Loucy (cell line): ENCODE results near the gene GPX7.

Source experiments
- H2AFZ ChIP-seq: fragments of 200-600 bp; sonication (generic); 2 replicates; pipeline ENCODE4 v1.6.0; 2016; ENCODE audit warnings: antibody characterized with exemption, mild to moderate bottlenecking, low read length, moderate library complexity
- H3F3A ChIP-seq: fragments of 200-600 bp; 2 replicates; pipeline ENCODE4 v1.6.0; 2016; ENCODE audit warnings: antibody characterized with exemption, low read depth, mild to moderate bottlenecking
- H3K27me3 ChIP-seq: fragments of 200-600 bp; sonication (generic); 2 replicates; pipeline ENCODE4 v1.6.1; 2014; ENCODE audit warnings: low read length, mild to moderate bottlenecking; ENCODE audit not compliant: insufficient read depth, poor library complexity, severe bottlenecking
- H3K36me3 ChIP-seq: fragments of 200-600 bp; sonication (generic); 2 replicates; pipeline ENCODE4 v1.6.1; 2016; ENCODE audit warnings: low read length; ENCODE audit not compliant: insufficient read depth
- H3K4me1 ChIP-seq: fragments of 200-600 bp; sonication (generic); 2 replicates; pipeline ENCODE4 v1.5.1; 2014; ENCODE audit warnings: low read length, mild to moderate bottlenecking; ENCODE audit not compliant: insufficient read depth, poor library complexity, severe bottlenecking
- H3K4me2 ChIP-seq: fragments of 200-600 bp; sonication (generic); 2 replicates; pipeline ENCODE4 v1.6.0; 2014; ENCODE audit warnings: antibody characterized with exemption, low read length, low read depth, mild to moderate bottlenecking; ENCODE audit not compliant: poor library complexity, severe bottlenecking
- H3K4me3 ChIP-seq: fragments of 200-600 bp; sonication (generic); 2 replicates; pipeline ENCODE4 v1.5.1; 2014; ENCODE audit warnings: low read length, mild to moderate bottlenecking, mixed read lengths; ENCODE audit not compliant: poor library complexity, severe bottlenecking
- H3K79me2 ChIP-seq: fragments of 200-600 bp; sonication (generic); 2 replicates; pipeline ENCODE4 v1.6.1; 2014; ENCODE audit warnings: low read length; ENCODE audit not compliant: insufficient read depth
- H3K9ac ChIP-seq: fragments of 200-600 bp; sonication (generic); 2 replicates; pipeline ENCODE4 v1.6.0; 2014; ENCODE audit warnings: mild to moderate bottlenecking, low read depth, low read length, moderate library complexity; ENCODE audit not compliant: poor library complexity, severe bottlenecking
- H3K9me2 ChIP-seq: fragments of 200-600 bp; sonication (generic); replicated peaks from 2 replicates; pipeline ENCODE4 v1.6.1; 2016; ENCODE audit warnings: low read depth, low read length, mixed read lengths
- H3K9me3 ChIP-seq: fragments of 200-600 bp; sonication (generic); 2 replicates; pipeline ENCODE4 v1.6.1; 2014; ENCODE audit warnings: mild to moderate bottlenecking, antibody characterized with exemption, low read length, low read depth; ENCODE audit not compliant: insufficient read depth
- H4K20me1 ChIP-seq: fragments of 200-600 bp; sonication (generic); 2 replicates; pipeline ENCODE4 v1.6.0; 2014; ENCODE audit warnings: antibody characterized with exemption, low read length, mild to moderate bottlenecking; ENCODE audit not compliant: insufficient read depth, poor library complexity, severe bottlenecking
- CTCF ChIP-seq: fragments of 200-600 bp; sonication (generic); conservative IDR thresholded peaks from 2 replicates; pipeline ENCODE4 v1.5.1; 2014; ENCODE audit warnings: mild to moderate bottlenecking, antibody characterized with exemption, low read length
- EZH2phosphoT487 ChIP-seq: fragments of 200-600 bp; IDR thresholded peaks from 2 replicates; pipeline ENCODE4 v1.6.1; 2018; ENCODE audit warnings: antibody characterized with exemption, mild to moderate bottlenecking, moderate library complexity, borderline replicate concordance

The GPX7 gene

GRCh38 chr1:52600533-52601179, 1.5 kb upstream of the GPX7 start:
- peak overlapping the region; percentile 88 for H3K9ac ChIP-seq
- H3K9me2 ChIP-seq, result no peaks in the 10 kb centered on the region
- no peak overlapping the region for H3K4me2 ChIP-seq
- H3K79me2 ChIP-seq, result peaks cover 42% of the 10 kb centered on the region
- H4K20me1 ChIP-seq, result no peaks in the 10 kb centered on the region
- no peaks in the 10 kb centered on the region for H3K27me3 ChIP-seq
- no peak overlapping the region for H3K4me3 ChIP-seq
- no peaks in the 10 kb centered on the region for H3K9me3 ChIP-seq
- H3K36me3 ChIP-seq, result no peaks in the 10 kb centered on the region
- no peak for TF ChIP-seq CTCF
- no peak for TF ChIP-seq EZH2phosphoT487
- H3K4me1 ChIP-seq, result peaks cover 35% of the 10 kb centered on the region
- H2AFZ ChIP-seq, result no peak overlapping the region
- no peaks in the 10 kb centered on the region for H3F3A ChIP-seq

- H2AFZ ChIP-seq, result peak overlapping the region; percentile 97
Measured at GRCh38 chr1:52601519-52601918, 652 bp upstream of the GPX7 start.

GRCh38 chr1:52602856-52603600, 857 bp downstream of the GPX7 start:
- peak overlapping the region; percentile 84 for H3K4me2 ChIP-seq

More at GRCh38 chr1:52601519-52601918, 652 bp upstream of the GPX7 start:
- Histone ChIP-seq H3K9me3 (no peaks in the 10 kb centered on the region), H3K4me3 (peak overlapping the region; percentile 81), H3K4me1 (peaks cover 35% of the 10 kb centered on the region), H3F3A (no peaks in the 10 kb centered on the region), H3K36me3 (no peaks in the 10 kb centered on the region), H4K20me1 (no peaks in the 10 kb centered on the region), H3K27me3 (no peaks in the 10 kb centered on the region), H3K4me2 (peak overlapping the region; percentile 85), H3K79me2 (peaks cover 42% of the 10 kb centered on the region), H3K9me2 (no peaks in the 10 kb centered on the region), H3K9ac (peak overlapping the region; percentile 88)
- TF ChIP-seq CTCF (no peak), EZH2phosphoT487 (no peak)

More at GRCh38 chr1:52602856-52603600, 857 bp downstream of the GPX7 start:
- Histone ChIP-seq H2AFZ (peak overlapping the region; percentile 67), H3K27me3 (no peaks in the 10 kb centered on the region), H3K36me3 (peaks cover 6% of the 10 kb centered on the region; the same call in 1 of the 2 replicates), H3K9me3 (no peaks in the 10 kb centered on the region), H3K9me2 (no peaks in the 10 kb centered on the region), H3K79me2 (peaks cover 42% of the 10 kb centered on the region), H3K9ac (peak overlapping the region; percentile 88), H4K20me1 (no peaks in the 10 kb centered on the region), H3K4me1 (peaks cover 46% of the 10 kb centered on the region), H3F3A (no peaks in the 10 kb centered on the region), H3K4me3 (peak overlapping the region; percentile 81)
- TF ChIP-seq CTCF (no peak), EZH2phosphoT487 (no peak)
